Esophagus muscularis mucosa (tissue), 3 donors: ENCODE results near the gene FBP1.

Source experiments
- POLR2AphosphoS5 ChIP-seq, 2 donors: sonication (generic); formaldehyde crosslinking; IDR thresholded peaks; one replicate each; pipeline ENCODE4 v1.6.1; 2017; ENCODE audit warnings: antibody characterized with exemption in 2 of 2
- TF ChIP-seq, protein P1 (sequence below), 3 experiments: fragments of 200-600 bp in 2 of 3; fragments of 450-650 bp in 1 of 3; sonication (generic) in 2 of 3; IDR thresholded peaks; one replicate each; pipeline ENCODE4 v1.5.1; 2017 to 2019; ENCODE audit warnings: antibody characterized with exemption in 3 of 3, mild to moderate bottlenecking in 2 of 3, moderate library complexity in 1 of 3

DNA sequence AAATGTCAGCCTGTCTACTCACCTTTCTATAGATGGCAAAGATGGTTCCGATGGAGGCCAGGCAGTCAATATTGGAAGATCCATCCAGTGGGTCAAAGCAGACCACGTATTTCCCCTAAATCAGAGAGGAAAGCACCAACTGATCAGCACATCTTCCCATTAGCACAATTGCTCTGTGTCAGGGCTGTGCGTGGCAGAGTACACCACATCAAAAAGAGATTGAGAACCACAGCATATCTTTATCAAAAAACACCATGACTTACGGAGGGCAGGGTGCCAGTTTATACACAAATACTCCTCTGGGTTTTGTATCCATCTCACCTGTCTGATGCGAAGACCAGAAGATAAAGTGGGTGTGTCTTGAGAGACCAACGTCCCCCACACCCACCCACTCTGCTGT lies 54.8 kb downstream of the FBP1 start:
- TF ChIP-seq POLR2AphosphoS5 (IDR thresholded peaks at IDR 0.05) = no peak
- TF ChIP-seq, protein P1, sequence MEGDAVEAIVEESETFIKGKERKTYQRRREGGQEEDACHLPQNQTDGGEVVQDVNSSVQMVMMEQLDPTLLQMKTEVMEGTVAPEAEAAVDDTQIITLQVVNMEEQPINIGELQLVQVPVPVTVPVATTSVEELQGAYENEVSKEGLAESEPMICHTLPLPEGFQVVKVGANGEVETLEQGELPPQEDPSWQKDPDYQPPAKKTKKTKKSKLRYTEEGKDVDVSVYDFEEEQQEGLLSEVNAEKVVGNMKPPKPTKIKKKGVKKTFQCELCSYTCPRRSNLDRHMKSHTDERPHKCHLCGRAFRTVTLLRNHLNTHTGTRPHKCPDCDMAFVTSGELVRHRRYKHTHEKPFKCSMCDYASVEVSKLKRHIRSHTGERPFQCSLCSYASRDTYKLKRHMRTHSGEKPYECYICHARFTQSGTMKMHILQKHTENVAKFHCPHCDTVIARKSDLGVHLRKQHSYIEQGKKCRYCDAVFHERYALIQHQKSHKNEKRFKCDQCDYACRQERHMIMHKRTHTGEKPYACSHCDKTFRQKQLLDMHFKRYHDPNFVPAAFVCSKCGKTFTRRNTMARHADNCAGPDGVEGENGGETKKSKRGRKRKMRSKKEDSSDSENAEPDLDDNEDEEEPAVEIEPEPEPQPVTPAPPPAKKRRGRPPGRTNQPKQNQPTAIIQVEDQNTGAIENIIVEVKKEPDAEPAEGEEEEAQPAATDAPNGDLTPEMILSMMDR (IDR thresholded peaks at IDR 0.05) = no peak
